Suppressor macrophage (primary cell): ENCODE measurements around the gene ZNF423.
A peak's percentile ranks its signal among the peaks of the same experiment; 100 is the strongest.
"Not testable (repeated sequence)": the region's sequence is repeated elsewhere in the genome, so short reads cannot be mapped to it uniquely, and the experiment has no call there.

Experiments used
- DNase-seq, 4 experiments: peaks; one replicate each; pipeline ENCODE4 v3.0.0-alpha.2; 2020 to 2022

The ZNF423 gene

DNA sequence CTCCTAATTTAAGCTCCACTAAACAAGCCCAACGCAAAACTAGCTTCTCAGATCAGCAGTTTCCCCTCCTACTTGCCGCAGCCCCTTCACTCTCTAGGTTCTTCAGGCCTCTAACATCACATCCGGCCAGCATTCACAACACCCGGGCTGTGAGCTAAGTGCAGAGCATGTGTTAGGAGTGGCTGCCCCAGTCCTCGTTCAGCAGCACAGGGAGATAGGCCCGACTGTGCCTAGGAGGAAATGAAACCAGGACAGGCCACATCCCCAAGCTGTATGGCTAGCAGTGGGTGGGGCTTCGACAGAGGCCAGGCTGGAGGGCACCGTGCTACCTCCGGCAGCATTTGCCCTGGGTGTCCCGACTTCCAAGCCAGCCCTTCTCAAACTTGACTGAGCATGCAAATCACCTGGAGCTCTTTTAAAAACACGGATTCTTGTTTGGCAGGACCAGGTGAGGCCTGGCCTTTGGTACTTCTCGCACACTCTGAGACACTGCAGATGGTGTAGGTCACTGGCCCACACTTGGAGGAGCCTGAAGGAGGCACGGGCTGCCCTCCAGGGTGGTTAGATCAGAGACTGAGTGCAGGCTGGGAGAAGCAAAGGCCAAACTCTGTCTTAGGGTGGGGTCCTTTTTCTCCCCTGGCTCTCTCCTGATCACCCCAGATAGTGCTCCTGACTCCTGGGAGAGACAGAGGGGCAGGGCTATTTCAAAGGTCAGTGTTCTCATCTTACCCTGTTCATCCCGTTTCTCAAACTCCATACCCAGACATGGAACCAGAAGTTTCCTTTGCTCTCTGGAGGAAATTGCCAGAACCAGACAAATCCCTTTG lies 280.4 kb downstream of the ZNF423 start:
- DNase-seq = peak; percentile 85 to 92 (median 90)

DNA sequence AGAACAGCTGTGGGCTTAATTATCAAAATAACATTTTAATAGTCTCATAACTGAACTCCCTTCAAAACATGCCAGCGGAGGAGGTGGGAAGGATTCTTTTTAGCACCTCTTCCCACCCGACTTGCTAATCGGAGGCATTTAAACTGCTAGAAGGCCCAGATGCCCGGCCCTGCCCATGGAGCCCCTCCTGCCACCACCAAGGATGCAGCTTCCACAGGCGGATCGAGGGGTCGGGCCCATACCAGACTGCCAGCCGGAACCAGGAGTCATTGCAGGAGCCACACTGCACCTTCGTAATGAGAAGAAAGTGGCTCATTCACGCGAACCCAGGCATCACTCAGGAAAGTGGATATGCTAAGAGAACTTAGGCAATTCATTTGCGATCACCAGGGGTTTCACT lies 281.1 kb downstream of the ZNF423 start:
- DNase-seq = no peak

DNA sequence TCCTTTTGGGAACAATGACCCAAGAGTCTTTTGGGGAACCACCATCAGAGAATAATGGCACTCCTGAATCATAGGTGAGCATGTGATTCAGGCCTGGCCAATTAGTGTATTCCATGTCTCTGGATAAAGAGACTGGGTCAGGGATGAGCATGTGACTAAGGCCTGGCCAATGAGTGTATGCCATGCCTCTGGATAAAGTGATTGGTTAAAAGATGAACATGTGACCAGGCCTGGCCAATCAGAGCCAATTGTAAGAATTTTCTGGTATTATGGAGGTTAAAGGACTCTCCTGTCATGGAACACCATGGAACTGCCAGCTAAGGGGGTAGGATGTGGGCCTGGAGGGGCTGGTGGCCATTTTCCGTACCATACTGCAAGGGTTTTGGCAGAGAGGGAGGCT lies 288.0 kb downstream of the ZNF423 start:
- no peak for DNase-seq

DNA sequence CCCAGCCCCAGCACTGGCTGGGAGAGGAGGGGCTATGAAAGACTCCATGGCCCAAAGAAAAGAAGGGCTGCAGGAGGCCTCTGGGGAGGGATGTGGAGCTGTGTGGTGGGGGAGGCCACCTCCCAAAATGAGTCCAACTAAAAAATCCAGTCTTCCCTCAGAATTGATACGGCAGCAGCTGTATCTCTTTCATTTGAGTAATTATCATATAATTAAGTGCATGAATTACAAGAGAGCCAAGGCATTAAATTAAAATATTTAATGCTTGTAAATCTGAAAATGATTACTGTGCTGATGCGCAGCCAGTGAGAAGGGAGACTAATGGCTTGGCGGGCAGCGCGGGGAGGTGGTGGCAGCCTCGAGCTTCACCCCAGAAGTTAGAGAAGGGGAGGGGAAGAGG lies 289.5 kb downstream of the ZNF423 start:
- DNase-seq = no peak

DNA sequence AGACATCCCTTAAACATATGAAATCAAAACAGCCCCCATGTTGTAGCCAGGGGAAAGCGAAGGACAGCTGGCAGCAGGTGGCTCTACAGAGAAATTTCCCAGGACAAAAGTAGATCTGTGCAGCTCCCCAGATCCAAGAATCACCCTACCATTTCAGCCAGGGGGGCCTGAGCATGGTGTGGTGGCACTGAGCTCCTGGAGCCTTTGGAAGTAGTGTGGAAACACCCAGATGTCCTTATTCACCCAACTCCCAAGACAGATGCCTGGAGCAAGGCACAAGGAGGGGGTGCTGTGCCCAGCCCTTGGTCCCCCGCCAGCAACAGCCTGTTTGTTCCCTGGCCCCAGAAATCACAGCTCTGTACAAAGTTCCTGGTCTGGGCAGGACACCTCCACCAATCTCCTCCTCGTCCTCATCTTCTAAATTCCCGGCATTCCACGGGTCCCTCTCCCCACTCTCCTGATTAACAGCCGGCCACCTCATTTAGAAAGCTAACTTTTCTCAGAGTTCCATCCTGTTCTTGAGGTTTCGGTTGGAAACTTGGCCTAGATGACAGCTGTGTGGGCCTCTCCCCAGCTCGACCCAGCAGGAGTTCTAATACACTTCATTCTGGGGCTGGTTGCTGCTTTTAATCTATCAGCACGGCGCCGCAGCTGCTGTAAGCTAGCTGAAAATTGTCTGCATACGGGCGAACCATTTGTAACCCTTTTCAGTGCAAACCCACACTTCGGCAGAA lies 291.2 kb downstream of the ZNF423 start:
- no peak for DNase-seq

DNA sequence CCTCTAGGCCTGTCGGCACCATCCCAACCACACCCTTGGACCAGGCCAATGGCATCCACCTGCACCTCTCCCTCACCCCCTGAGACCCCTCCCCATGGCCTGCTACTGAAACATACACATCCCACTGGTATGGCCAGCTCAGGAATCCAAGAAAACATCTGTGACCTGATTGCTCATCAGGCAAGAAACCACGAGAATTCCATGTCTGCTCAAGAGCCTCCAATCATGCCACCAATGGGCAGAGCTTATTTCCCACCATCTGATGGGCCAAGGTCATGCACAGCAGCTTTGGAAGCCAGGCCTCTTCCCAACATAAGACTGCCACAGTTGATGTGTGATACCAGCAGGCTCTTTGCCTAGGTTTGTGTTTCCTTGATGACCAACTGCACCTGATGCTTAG lies 292.2 kb downstream of the ZNF423 start:
- DNase-seq = no peak

DNA sequence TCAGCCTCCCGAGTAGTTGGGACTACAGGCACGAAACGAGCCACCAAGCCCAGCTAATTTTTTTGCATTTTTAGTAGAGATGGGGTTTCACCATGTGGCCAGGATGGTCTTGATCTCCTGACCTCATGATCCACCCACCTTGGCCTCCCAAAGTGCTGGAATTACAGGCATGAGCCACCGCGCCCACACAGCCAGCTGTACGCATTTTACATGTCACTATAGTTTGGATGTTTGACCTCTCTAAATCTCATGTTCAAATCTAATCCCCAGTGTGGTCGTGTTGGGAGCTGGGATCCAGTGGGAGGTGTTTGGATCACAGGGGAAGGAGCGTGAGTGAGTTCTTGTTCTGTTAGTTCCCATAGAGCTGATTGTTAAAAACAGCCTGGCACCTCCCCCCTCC lies 293.0 kb downstream of the ZNF423 start:
- not testable (repeated sequence) for DNase-seq

DNA sequence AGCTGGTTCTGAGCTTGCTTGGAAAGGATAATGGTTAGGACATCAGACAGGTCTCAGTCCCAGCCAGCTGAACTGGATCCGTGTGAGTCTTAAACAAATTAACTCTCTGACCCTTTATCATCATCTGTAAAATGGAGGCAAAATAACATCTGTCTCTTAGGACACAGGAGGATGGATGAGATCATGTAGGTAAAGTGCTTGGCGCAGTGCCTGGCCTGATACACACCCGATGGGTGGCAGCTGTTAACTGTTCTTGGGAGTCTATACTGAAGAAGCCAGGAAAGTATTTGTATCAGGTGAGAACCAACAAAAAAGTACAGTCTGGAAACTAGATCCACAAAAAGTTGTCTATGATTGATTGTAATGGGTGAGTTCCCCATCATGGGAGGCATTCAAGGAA lies 293.7 kb downstream of the ZNF423 start:
- no peak for DNase-seq

DNA sequence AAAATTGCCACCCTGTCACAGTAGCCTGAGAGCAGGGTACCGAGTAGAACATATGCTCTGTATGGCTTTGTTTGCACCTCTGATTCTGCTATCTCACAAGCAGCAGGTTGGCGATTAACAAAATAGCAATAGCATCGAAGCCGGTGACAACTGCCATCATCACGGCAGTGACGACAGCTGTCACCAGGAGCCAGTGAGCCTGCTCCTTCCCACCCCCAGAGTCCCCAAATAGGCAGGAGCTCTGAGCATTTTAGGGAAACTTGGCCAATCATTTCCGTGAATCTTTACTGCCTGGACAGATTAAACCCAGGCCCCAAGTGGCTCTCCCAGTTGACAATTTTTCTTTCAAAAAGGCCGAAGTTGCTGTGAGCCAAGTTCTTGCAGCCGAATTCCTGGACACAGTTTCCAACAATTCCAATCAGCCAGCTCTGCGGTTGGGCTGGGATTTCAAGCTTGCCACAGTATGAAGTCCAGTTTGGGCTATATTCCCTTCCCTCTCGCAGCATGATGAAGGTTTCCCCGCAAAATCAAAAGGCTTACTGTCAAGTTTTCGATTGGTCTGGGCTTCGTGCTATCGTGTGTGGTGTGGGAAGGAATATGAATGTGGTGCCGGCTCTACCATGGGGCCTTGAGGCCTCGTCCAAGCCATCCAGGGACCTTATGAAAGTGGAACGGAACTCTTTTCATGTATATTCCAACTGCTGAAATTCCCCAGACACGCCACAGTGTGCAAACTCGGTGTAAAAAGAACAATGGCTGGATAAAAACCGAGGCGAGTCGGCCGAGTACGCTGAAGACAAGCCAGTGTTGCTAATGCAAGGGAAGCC lies 295.7 kb downstream of the ZNF423 start:
- DNase-seq = no peak

DNA sequence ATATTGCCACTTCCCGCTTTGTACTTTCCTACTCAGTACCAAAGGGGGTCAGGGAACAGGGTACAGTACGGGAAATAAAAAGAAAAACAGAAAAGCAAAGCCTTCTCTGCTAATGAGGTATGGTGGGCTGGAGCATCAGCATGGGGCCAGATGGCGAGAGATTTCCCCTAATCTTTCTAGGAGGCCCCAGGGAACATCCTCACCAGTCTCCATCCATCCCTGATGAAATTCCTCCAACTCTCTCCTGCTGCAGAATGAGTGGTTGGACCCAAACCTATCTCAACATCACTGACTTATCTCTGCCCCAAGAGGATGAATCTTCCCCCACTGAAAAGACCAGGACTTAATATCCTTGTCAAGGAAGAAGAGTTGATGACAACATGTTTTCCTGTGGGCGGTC lies 296.7 kb downstream of the ZNF423 start:
- DNase-seq = no peak

DNA sequence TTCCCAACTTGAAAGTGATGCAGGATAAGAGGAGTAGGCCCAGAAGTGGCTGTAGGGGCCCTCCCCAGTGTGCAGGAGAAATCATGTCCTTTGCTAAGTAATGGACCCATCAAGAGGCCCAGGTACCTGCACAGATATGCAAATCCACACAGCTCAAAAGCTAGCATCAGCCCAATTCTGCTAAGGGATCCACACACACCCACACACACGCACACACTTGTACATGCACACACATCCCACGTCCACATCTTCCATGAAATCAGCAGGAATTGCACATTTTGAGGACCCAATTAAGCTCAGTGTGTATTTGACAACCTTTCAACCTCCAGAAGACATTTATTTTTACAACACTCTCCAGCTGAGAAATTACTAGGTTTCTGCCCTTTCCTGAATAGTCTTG lies 297.5 kb downstream of the ZNF423 start:
- DNase-seq = no peak

DNA sequence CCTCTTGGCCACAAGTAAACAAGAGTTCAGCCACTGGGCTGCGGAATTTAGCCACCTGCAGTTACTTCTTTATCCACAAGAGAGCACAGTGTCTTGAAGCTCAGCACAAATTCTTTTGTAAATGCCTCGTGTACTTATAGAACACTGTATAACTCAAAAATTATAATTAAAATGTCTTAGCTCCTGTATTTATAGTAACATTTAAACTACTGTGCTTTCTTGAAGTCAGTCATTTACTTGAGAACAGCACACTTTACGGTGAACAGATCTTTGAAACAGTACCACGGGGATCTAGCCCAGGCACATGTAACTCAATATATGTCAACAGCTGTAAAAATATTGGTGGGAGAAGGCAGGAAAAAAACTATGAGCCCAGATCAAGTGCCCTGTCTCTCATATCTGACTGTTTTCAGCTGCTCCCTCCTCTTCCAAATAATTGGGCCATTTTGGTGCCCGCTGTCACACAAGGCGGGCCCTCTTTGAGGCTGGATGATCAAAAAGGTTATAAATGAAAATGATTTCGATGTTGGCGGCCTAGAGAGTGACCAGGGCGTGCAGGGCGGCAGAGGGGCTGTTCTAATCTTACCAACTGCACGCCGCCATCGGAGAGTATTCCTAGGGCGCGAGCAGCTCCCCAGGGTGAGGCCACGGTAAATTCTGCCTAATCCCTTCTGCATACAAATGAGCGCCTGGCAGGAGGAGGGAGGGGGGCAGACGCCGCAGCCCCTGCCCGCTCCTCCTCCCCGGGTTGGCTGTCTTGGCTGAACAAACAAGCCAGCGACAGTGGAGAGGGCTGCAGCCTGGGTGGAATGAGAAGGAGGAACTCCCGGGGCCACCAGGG lies 299.1 kb downstream of the ZNF423 start:
- peak in 1 of 4 experiments; percentile 10 for DNase-seq

DNA sequence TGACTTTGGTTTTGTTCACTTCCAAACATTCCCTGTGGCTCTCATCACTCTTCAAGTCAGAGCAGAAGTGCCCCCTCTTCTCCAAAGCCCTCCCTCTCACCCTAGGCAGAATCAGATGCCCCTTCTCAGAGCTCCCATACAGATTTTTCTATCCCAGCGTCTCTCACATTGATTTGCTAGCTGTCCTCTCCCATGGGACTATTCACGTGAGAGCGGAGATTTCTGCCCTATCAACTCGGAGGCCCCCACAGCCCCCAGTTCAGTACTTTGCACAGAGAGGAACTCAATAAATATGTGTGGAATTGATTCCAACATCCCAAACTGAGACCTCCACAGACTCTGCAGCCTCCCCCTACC lies 299.7 kb downstream of the ZNF423 start:
- no peak for DNase-seq

DNA sequence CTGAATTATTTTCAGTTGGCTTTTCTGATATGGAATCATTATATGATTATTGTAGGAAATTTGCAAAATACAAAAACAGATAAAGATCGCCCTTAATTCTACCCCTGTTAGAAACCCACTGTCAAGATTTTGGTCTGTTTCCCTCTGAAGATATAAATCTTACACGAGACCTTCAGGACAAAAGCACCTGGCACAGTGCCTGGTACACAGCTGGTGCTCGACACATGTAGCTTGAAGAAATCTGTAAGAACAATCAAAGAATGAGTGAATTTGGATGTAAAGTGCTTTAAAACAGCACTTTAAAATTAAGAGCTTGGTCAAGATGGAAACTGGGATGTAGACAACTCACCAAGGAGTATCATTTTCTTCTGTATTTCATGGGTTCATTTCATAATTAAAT lies 301.2 kb downstream of the ZNF423 start:
- no peak for DNase-seq

DNA sequence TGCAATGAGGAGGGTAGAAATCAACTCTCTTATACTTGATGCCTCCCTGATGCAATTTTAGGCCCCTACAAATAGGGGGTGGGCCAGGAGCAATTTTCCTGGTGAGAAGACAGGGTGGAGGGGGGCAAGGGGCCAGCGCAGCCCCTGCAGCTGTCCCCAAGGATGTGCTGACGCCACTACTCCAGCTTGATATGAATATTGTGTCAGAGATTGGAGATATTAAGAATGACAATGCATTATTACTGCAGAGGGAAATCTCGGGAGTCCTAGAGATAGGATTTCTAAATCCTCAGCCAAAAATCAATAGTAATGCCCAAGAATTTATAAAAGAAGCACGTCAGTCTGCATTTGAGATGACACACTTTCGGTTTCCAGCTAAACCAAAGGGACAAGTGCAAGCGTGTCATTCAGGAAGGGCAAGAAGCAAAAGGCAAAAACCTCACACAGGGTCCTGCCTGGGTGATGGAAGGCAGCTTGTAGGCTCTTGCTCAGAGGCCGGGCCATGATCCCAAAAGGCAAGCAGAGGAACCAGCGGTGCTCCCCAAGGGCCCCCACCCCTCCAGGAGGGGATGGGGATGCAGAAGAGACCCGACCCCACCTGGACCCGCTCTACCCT lies 303.5 kb downstream of the ZNF423 start:
- DNase-seq = no peak

DNA sequence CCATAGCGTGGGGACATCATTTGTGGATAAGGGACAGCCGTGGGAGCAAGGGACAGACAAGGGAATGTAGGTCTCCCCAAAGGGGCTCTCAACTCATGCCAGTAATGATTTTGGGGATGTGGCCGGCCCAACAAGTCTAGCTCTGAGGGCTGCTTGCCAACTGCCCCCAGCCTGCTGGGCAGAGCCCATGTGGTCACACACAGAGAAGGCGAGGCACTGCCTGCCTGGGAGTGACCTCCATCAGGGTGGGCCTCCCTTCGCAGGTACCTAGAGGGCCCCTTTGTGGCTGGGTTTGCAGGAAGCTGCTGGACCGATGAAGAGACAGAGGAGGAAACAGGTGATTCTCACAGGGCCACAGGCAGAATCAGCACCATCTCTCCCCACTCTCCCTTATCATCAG lies 305.2 kb downstream of the ZNF423 start:
- DNase-seq = no peak

DNA sequence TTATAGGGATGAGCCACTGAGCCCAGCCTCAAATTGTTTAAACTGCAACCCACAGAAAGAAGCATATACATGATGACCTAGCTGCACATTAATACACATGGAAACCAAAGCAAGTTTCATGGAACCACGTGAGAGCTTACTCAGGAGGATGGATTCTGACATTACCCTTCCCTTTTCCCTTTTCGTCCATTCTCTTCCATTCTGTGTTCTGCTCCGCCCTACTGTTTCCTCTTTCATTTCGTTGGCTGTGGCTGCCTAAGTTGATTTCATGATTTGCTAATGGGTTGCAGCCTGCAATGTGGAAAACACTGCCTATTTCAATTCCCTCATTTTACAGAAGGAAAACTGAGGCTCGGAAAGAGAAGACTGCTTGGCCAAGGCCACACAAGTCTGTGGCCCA lies 305.8 kb downstream of the ZNF423 start:
- peak in 1 of 4 experiments; percentile 12 for DNase-seq

DNA sequence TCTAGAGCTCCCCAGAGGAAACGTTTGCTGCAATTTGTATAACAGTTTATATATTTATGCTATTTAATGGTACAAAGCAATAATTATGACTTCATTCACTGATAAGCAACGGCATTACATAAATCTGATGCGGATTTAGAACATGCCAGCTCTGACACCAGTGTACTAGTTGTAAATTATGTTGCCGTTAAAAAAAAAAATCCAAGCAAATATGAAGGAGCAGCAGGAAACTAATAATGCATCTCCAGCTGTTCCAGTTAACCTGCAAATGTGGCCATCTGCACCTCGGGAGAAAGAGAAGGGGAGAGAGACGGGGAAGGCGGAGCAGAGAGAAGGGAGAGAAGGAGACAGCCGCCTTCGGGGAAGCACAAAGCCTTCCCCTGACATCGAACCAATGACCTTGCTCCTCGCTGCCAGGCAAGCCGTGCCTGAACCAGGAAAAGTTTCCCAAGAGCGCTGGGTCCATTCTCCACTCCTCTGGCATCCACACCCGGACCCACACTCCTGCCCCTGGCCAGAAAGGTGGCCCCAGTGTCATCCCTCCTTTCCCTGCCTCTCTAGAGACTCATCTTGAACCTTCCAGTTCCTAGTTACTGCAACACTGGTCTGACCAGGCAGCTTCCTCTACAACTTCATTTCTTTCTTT lies 307.5 kb downstream of the ZNF423 start:
- DNase-seq = no peak

DNA sequence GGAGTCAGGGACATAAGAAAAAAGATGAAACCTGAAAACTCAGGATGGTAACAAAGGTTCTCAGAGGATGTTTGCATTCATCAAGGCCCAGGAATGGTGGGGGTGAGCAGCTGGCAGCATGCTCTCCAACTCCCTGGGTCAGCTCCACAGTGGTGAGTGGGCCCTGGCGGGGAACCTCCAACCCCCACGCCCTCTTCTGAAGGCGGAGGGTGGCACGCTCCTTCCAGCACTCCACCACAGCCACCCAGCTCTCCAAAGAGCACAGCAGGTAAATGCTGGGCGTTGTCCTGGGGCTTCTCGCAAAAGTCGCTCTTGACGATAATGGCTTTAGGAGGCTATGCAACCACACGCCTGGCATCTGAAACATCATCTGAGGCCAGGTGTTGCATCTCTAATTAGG lies 308.5 kb downstream of the ZNF423 start:
- no peak for DNase-seq

DNA sequence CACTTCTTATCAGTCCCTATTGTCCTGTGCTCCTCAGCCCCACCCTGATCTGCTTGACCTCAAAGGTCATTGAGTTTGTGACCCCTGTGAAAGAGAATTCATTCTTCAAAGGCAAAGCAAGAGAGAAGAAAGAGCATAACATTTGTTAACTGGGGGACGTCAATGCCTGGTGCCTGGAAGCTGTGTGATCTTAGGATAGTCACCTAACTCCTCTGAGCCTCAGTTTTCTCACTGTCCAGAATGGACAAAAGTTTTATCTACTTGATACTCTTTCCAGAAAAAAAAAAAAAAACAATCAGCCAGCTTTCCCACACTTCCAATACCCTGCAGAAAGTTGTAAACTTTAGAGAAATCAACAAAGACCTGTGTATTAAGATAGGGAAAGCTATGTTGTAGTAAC lies 309.2 kb downstream of the ZNF423 start:
- DNase-seq = no peak

DNA sequence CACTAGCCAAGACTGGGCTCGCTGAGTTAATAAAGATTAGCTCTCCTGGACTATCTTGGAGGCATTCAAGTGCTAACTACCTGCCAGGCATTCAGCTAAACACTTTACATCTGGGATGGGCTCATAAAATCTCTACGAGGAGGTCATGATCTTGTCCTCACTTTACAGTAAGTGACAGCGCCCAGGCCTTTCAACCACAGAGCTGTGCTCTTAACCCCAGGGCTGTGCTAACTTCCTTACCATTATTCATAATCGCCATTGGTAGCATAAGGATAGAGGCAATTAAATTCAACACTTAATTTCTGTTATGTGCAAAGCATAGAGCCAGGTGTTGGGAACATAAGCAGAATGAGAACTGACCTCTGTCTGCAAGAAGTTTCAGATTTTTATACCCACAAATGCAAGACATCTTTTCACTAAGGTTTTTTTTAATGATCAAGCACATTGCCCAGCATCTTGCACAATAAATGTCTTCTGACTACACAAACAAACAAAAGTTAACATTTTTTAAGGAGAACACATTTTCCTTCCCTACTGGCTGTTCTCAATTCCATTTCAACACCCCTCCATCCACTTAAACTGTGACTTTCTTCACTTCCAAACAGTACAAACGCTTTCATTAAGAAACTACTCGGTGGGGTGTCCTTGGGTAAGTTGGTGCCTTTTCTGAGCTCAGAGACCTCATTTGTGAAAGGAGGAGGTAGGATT lies 310.0 kb downstream of the ZNF423 start:
- DNase-seq = no peak
